ENCODE results near the gene BOD1L1.

The BOD1L1 gene

GRCh38 chr4:13535708-13536361 is 91.7 kb downstream of the BOD1L1 start:
- no peak for FAIRE-seq
- no peak for DNase-seq (ENCODE audit: insufficient read length, low spot score)
- no peak for TF ChIP-seq POLR2A (IDR thresholded peaks at IDR 0.05; ENCODE audit: low read depth, low read length)

GRCh38 chr4:13535118-13535517 is 92.4 kb downstream of the BOD1L1 start:
- no peak for DNase-seq (ENCODE audit: insufficient read length, low spot score)
- TF ChIP-seq POLR2A (IDR thresholded peaks at IDR 0.05; ENCODE audit: low read depth, low read length) = no peak
- no peak for FAIRE-seq

- no peak for DNase-seq (ENCODE audit: insufficient read length, low spot score)
Measured at GRCh38 chr4:13534344-13535063, 93.0 kb downstream of the BOD1L1 start.

GRCh38 chr4:13533670-13534343 is 93.7 kb downstream of the BOD1L1 start:
- FAIRE-seq = no peak
- no peak for TF ChIP-seq POLR2A (IDR thresholded peaks at IDR 0.05; ENCODE audit: low read depth, low read length)
- DNase-seq (ENCODE audit: insufficient read length, low spot score) = no peak

More at GRCh38 chr4:13534344-13535063, 93.0 kb downstream of the BOD1L1 start:
- FAIRE-seq = no peak
- TF ChIP-seq POLR2A (IDR thresholded peaks at IDR 0.05; ENCODE audit: low read depth, low read length) = no peak

GRCh38 chr4:13531625-13531998 is 95.9 kb downstream of the BOD1L1 start:
- no peak for TF ChIP-seq POLR2A (IDR thresholded peaks at IDR 0.05; ENCODE audit: low read depth, low read length)
- FAIRE-seq = no peak

GRCh38 chr4:13530823-13531624 is 96.5 kb downstream of the BOD1L1 start:
- TF ChIP-seq POLR2A (IDR thresholded peaks at IDR 0.05; ENCODE audit: low read depth, low read length) = no peak
- no peak for FAIRE-seq
- DNase-seq (ENCODE audit: insufficient read length, low spot score) = no peak

More at GRCh38 chr4:13531625-13531998, 95.9 kb downstream of the BOD1L1 start:
- DNase-seq (ENCODE audit: insufficient read length, low spot score) = no peak

GRCh38 chr4:13529128-13529919 is 98.2 kb downstream of the BOD1L1 start:
- no peak for FAIRE-seq
- no peak for DNase-seq (ENCODE audit: insufficient read length, low spot score)
- no peak for TF ChIP-seq POLR2A (IDR thresholded peaks at IDR 0.05; ENCODE audit: low read depth, low read length)

- no peak for TF ChIP-seq POLR2A (IDR thresholded peaks at IDR 0.05; ENCODE audit: low read depth, low read length)
- no peak for FAIRE-seq
- DNase-seq (ENCODE audit: insufficient read length, low spot score) = no peak
Measured at GRCh38 chr4:13528821-13529127, 98.8 kb downstream of the BOD1L1 start.

- FAIRE-seq (no peak), DNase-seq (ENCODE audit: insufficient read length, low spot score) (no peak)
- TF ChIP-seq POLR2A (IDR thresholded peaks at IDR 0.05; ENCODE audit: low read depth, low read length) = no peak
Measured at GRCh38 chr4:13527981-13528820, 99.3 kb downstream of the BOD1L1 start.

- FAIRE-seq (no peak), DNase-seq (ENCODE audit: insufficient read length, low spot score) (no peak)
- TF ChIP-seq POLR2A (IDR thresholded peaks at IDR 0.05; ENCODE audit: low read depth, low read length) = no peak
Measured at GRCh38 chr4:13527192-13527980, 100.1 kb downstream of the BOD1L1 start.

- TF ChIP-seq POLR2A (IDR thresholded peaks at IDR 0.05; ENCODE audit: low read depth, low read length) = no peak
- no peak for FAIRE-seq
Measured at GRCh38 chr4:13526658-13527057, 100.9 kb downstream of the BOD1L1 start.

More at GRCh38 chr4:13526658-13527057, 100.9 kb downstream of the BOD1L1 start:
- DNase-seq (ENCODE audit: insufficient read length, low spot score) = no peak
